G401.6 (cell line): ENCODE measurements around the gene NEK6.

Source experiments
- FAIRE-seq: peaks from 2 replicates; lab custom pipeline; 2012; peaks lifted over from hg19 to GRCh38; lab: Jason Lieb, UNC

The NEK6 gene

GRCh38 chr9:124355039-124355940 lies 97.5 kb downstream of the NEK6 start:
- FAIRE-seq = no peak

- FAIRE-seq = no peak
Observed at GRCh38 chr9:124355941-124356744, 98.4 kb downstream of the NEK6 start.

GRCh38 chr9:124356745-124357390 lies 99.1 kb downstream of the NEK6 start:
- FAIRE-seq = no peak

- FAIRE-seq = no peak
Observed at GRCh38 chr9:124357721-124358361, 100.1 kb downstream of the NEK6 start.

GRCh38 chr9:124358631-124359030 lies 100.9 kb downstream of the NEK6 start:
- FAIRE-seq = no peak

GRCh38 chr9:124359426-124359825 lies 101.7 kb downstream of the NEK6 start:
- FAIRE-seq = no peak

GRCh38 chr9:124359855-124360678 lies 102.3 kb downstream of the NEK6 start:
- no peak for FAIRE-seq

- no peak for FAIRE-seq
Observed at GRCh38 chr9:124361128-124361527, 103.4 kb downstream of the NEK6 start.

GRCh38 chr9:124363326-124364096 lies 105.8 kb downstream of the NEK6 start:
- no peak for FAIRE-seq

GRCh38 chr9:124364141-124364540 lies 106.4 kb downstream of the NEK6 start:
- no peak for FAIRE-seq

- FAIRE-seq = no peak
Observed at GRCh38 chr9:124365036-124365435, 107.3 kb downstream of the NEK6 start.

GRCh38 chr9:124366476-124367220 lies 108.9 kb downstream of the NEK6 start:
- FAIRE-seq = no peak

GRCh38 chr9:124368692-124369091 lies 110.9 kb downstream of the NEK6 start:
- FAIRE-seq = no peak

- FAIRE-seq = no peak
Observed at GRCh38 chr9:124369231-124369797, 111.6 kb downstream of the NEK6 start.

GRCh38 chr9:124370896-124371582 lies 113.3 kb downstream of the NEK6 start:
- FAIRE-seq = no peak

GRCh38 chr9:124372038-124372437 lies 114.3 kb downstream of the NEK6 start:
- no peak for FAIRE-seq

GRCh38 chr9:124373386-124373785 lies 115.6 kb downstream of the NEK6 start:
- FAIRE-seq = no peak

- no peak for FAIRE-seq
Observed at GRCh38 chr9:124373851-124374250, 116.1 kb downstream of the NEK6 start.

- FAIRE-seq = no peak
Observed at GRCh38 chr9:124375726-124376125, 118.0 kb downstream of the NEK6 start.
